LNCaP clone FGC (cell line): ENCODE measurements around the gene PLCXD1.

Source experiments
- DNase-seq: peaks from one replicate; pipeline ENCODE4 v3.0.0-alpha.2; 2011; ENCODE audit warnings: low read depth
- H3K4me3 ChIP-seq: 2 replicates; pipeline ENCODE4 v1.5.1; 2011; ENCODE audit warnings: mild to moderate bottlenecking, low read depth, low read length, control low read depth
- CTCF ChIP-seq: IDR thresholded peaks from 2 replicates; pipeline ENCODE4 v1.5.1; 2012; ENCODE audit warnings: mild to moderate bottlenecking; ENCODE audit not compliant: control insufficient read depth, insufficient read depth; ENCODE audit errors: extremely low read depth

PLCXD1 gene

GRCh38 chrX:283115-283845 lies 2.1 kb downstream of the PLCXD1 start:
- TF ChIP-seq CTCF, result no peak
- peak overlapping the region; percentile 56 for H3K4me3 ChIP-seq
- DNase-seq, result peak; percentile 46

GRCh38 chrX:285076-285677 lies 4.0 kb downstream of the PLCXD1 start:
- DNase-seq, result no peak
- no peak for TF ChIP-seq CTCF
- no peak overlapping the region for H3K4me3 ChIP-seq

GRCh38 chrX:287670-288069 lies 6.5 kb downstream of the PLCXD1 start:
- DNase-seq, result no peak
- no peak overlapping the region for H3K4me3 ChIP-seq
- TF ChIP-seq CTCF, result no peak

GRCh38 chrX:288561-288991 lies 7.4 kb downstream of the PLCXD1 start:
- no peak for TF ChIP-seq CTCF
- no peak for DNase-seq

GRCh38 chrX:290476-291166 lies 9.4 kb downstream of the PLCXD1 start:
- DNase-seq, result no peak
- no peak overlapping the region for H3K4me3 ChIP-seq
- TF ChIP-seq CTCF, result no peak

More at GRCh38 chrX:288561-288991, 7.4 kb downstream of the PLCXD1 start:
- no peak overlapping the region for H3K4me3 ChIP-seq

- DNase-seq, result no peak
- H3K4me3 ChIP-seq, result no peak overlapping the region
- no peak for TF ChIP-seq CTCF
Observed at GRCh38 chrX:291411-291901, 10.3 kb downstream of the PLCXD1 start.
